ENCODE results near the gene LRRC46. TPM values are rescaled to one million over a fixed set of nuclear protein-coding genes. Genes with fewer than 3 reads are reported as not detected.

LRRC46 gene
- total and polyA plus RNA-seq, 2 of the 4 experiments (the other 2 are of a cell fraction), result 0.77 TPM; not detected in 1

GRCh38 chr17:47821424-47822391 is 9.8 kb upstream of the LRRC46 start, which contains the start of gene OSBPL7:
TSS of gene OSBPL7 (minus strand) at chr17:47821794. CDS start at chr17:47820278, 1,516 bp downstream.
- Histone ChIP-seq H3K4me3 (ENCODE audit: insufficient read depth, low read depth, low read length) (peak within 1 kb of the TSS; percentile 77), H4K8ac (ENCODE audit: low read depth in 2 of 2, low read length in 2 of 2) (peak within 1 kb of the TSS; percentile 88 to 95), H3K18ac (ENCODE audit: low read depth, low read length) (peak within 1 kb of the TSS; percentile 53), H3K4me2 (ENCODE audit: low read depth, low read length) (peak within 1 kb of the TSS; percentile 95), H3K56ac (ENCODE audit: extremely low read depth, insufficient read depth, low read length) (peak within 1 kb of the TSS; percentile 41), H2BK20ac (ENCODE audit: low read depth, low read length) (no peak within 1 kb of the TSS; the same call in 1 of the 2 replicates), H3K4me1 (ENCODE audit: control insufficient read depth, insufficient read depth, low read length) (peaks cover 11% of the 10 kb centered on the region; the same call in 1 of the 2 replicates), H4K5ac (ENCODE audit: low read depth, low read length) (peak within 1 kb of the TSS; percentile 92), H2BK15ac (ENCODE audit: low read depth, low read length) (no peak within 1 kb of the TSS), H3K36me3 (ENCODE audit: control insufficient read depth, insufficient read depth, low read length) (peaks cover 44% of the 10 kb centered on the region), H4K20me1 (ENCODE audit: insufficient read depth, low read length) (no peaks in the 10 kb centered on the region), H2AK5ac (ENCODE audit: low read depth, low read length) (peak within 1 kb of the TSS; percentile 46), H3K79me1 (ENCODE audit: low read depth in 1 of 2, low read length in 2 of 2) (peaks cover 0 to 17% of the 10 kb centered on the region in 2 experiments; a peak in 1 of 4 replicates), H3K4ac (ENCODE audit: low read depth, low read length) (peak within 1 kb of the TSS; percentile 75), H3K9me1 (ENCODE audit: insufficient read depth, low read length) (0 out of 2 replicates have a peak, but pooled peaks cover 4% of the 10 kb centered on the region), H3K27ac (ENCODE audit: insufficient read depth, low read length) (no peak within 1 kb of the TSS; the same call in 1 of the 2 replicates), H3K27me3 (ENCODE audit: control insufficient read depth, insufficient read depth, low read length) (no peaks in the 10 kb centered on the region), H3K14ac (replicated peaks; ENCODE audit: low read depth, low read length) (peak within 1 kb of the TSS; percentile 92), H3K23ac (ENCODE audit: low read depth, low read length) (no peak within 1 kb of the TSS; the same call in 1 of the 2 replicates), H4K91ac (ENCODE audit: insufficient read depth, low read depth, low read length) (peak within 1 kb of the TSS; percentile 81), H2BK120ac (ENCODE audit: low read depth, low read length) (peak within 1 kb of the TSS; percentile 59), H2AFZ (replicated peaks; ENCODE audit: low read length, poor library complexity) (peak within 1 kb of the TSS; percentile 89), H3K9me3 (ENCODE audit: control insufficient read depth, insufficient read depth, low read length) (no peaks in the 10 kb centered on the region), H2AK9ac (replicated peaks; ENCODE audit: low read depth, low read length, poor library complexity) (peak within 1 kb of the TSS; percentile 57), H3K9ac (ENCODE audit: low read depth, low read length) (peak within 1 kb of the TSS; percentile 72), H2BK5ac (ENCODE audit: low read depth, low read length, poor library complexity, severe bottlenecking) (peak within 1 kb of the TSS; percentile 7)
- BruUV-seq (replicated peaks), result no TSS peak
- ChIA-PET CTCF (no interaction called here), POLR2A (ENCODE audit: unreplicated experiment) (interaction anchor here (1.6 kb wide), 1 partner anchor 10 kb away, joined by 7 read pairs; the partner anchor contains the start of genes LRRC46 and MRPL10)
- dilution Hi-C loops (cut with HindIII; ENCODE audit: low sequenced_read_pairs, unreplicated experiment), result no loop called here
- WGBS, 2 experiments (ENCODE audit: extremely low coverage in 2 of 2, insufficient read length in 1 of 2), result 0% methylated on average over 2 of the region's 21 CpGs; no CpG with 5 or more reads in 1 of the 2 experiments
- in situ Hi-C loops (cut with MboI; ENCODE audit: low sequenced_read_pairs), result no loop called here
- intact Hi-C loops (cut with micrococcal nuclease), result no loop called here
- DNase-seq (peak; percentile 87), ATAC-seq (ENCODE audit: low read depth) (peak; percentile 98)
- no peak for TF ChIP-seq CHD1 (IDR thresholded peaks at IDR 0.05; ENCODE audit: low read depth, low read length)
- TF ChIP-seq MXI1 (IDR thresholded peaks at IDR 0.05; ENCODE audit: borderline replicate concordance, low read depth, low read length), result peak; percentile 35; the same call in 1 of the 2 replicates
- TF ChIP-seq FOS (IDR thresholded peaks at IDR 0.05; ENCODE audit: low read depth, low read length), result peak; percentile 79
- peak; percentile 79 for TF ChIP-seq MAZ (IDR thresholded peaks at IDR 0.05; ENCODE audit: borderline replicate concordance, low read depth, low read length)
- TF ChIP-seq CTCF (conservative IDR thresholded peaks at IDR 0.05; ENCODE audit: low read depth, low read length), result peak; percentile 31; the same call in 1 of the 2 replicates
- no peak for TF ChIP-seq MAFK (IDR thresholded peaks at IDR 0.05; ENCODE audit: low read depth, low read length)
- no peak for TF ChIP-seq POLR2A (IDR thresholded peaks at IDR 0.05; ENCODE audit: low read depth, low read length)
- TF ChIP-seq RCOR1 (IDR thresholded peaks at IDR 0.05; ENCODE audit: insufficient replicate concordance, low read length), result no peak
- no peak for TF ChIP-seq ELK1 (IDR thresholded peaks at IDR 0.05; ENCODE audit: borderline replicate concordance, low read depth, low read length)

Measured in IMR-90 (cell line).